GM18861 (cell line): ENCODE results near the gene COL21A1.

ENCODE experiments used
- ATAC-seq: cut with Tn5 transposase; IDR thresholded peaks from one replicate; pipeline ENCODE4 v1.9.1; 2021; ENCODE audit not compliant: unreplicated experiment

Gene COL21A1

DNA sequence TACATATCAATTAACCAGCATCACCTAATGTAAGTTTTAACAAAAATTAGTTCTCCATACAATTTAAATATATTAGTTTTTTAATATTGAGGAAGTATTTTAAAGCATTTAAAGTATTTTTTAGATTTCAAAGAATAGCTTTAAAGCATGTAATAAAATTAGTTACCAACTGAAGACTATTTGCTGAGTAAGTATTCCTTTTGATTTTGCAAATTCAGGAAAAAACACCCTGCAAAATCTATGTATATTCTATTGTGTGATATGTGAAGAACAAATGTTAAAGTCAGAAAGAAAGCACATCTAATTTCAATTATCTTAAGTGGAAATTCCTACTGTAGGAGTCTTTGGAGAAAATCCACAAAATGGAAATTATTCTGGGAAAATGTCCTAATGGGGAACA is 107.3 kb downstream of the COL21A1 start:
- no peak for ATAC-seq

DNA sequence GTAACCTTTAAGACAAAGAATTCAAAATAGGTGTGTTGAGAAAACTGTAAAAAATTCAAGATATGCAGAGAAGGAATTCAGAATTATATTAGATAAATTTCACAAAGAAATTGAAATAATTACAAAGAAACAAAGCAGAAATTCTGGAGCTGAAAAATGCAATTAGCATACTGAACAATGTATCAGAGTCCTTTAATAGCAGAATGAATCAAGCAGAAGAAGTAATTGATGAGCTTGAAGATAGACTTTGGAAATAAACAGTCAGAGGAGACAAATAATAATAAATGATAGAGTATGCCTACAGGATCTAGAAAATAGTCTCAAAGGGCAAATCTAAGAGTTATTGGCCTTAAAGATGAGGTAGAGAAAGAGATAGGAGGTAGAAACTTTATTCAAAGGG is 131.7 kb downstream of the COL21A1 start:
- ATAC-seq = no peak

DNA sequence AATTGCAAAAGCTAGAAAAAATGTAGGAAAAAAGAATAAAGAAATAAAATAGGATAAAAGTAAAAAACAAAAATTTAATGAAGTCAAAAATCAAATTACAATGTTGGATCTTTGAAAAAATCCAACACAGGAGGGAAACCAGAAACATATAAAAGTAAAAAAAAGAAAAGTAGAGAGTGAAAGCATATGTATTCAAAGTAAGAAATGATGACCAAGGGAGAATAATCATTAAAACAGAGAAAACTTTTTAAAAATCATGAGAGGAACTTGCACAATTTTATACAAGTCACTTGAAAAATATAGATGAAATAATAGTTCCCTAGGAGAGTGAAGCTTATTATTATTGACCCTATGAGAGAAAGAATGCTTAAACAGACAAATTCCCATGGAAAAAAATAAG is 138.2 kb downstream of the COL21A1 start:
- ATAC-seq = no peak

DNA sequence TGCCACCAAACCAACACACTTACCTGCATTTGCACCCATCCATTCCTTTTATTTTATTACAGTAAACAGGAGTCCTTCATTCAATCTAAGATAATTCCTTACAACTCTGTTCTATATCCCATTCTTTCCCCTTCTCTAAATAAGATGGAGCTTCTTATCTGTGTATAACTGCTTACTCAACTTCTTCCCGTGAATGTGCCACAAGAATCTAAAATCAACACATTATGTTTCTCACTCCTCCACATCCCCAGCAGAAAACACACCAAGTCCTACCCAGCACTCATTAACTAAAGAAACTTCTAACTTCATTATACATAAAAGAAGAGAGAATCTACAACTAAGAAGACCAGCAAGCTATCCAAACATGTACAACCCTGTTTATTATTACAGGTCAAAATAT is 141.1 kb downstream of the COL21A1 start:
- ATAC-seq = no peak

DNA sequence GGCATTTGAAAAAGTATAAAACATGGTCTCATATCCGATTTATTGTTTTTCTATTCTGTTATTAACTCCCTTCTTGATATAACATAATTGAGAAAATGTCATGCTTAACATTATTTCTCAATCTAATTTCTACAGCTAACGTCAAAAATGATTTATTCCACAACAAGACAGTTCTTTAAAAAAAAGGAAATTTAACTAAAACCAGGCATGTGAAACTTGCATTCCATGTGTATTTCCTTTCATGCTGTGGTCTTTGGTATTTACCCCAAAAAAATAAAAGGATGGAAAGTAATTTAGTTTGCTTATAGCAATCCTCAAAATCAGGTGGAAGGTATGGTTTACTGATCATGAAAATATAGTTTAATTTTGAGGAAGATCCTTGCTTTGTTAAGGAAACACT is 142.8 kb downstream of the COL21A1 start:
- no peak for ATAC-seq

DNA sequence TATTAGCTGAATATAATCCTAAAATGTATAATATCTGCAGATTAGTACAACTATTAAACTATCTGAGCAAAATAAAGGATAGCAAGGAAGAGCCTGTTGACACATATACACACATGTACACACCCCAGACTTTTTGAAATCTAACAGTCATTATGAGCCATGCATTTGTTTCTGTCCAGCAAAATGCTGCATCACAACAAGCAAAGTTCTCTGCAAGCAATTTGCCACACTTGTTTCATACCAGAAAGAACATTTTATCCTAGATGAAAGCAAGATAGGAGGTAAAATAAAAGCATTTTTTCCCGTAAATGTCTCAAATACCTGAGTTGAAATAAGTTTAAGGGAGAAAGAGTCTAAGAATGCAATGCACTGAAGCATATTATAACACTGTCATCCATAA is 145.2 kb downstream of the COL21A1 start:
- ATAC-seq = no peak

DNA sequence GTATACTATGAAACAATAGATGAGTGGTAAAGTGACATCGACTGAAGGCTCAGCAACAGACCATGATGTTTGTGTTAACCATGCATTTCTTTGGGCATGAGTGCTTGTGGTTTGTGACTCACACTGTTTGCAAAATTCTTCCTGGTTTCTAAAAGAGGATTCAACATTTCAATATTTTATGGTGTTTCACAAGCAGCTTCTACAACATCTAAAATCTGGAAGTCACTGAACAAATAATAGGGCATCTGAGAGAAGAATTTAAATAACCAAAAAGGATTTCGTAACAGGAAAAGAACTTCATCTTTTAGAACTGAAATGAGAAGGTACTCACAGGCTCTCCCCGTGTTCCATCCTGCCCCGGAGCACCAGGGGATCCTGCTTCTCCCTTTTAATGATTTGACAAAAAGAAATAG is 146.2 kb downstream of the COL21A1 start:
- no peak for ATAC-seq

DNA sequence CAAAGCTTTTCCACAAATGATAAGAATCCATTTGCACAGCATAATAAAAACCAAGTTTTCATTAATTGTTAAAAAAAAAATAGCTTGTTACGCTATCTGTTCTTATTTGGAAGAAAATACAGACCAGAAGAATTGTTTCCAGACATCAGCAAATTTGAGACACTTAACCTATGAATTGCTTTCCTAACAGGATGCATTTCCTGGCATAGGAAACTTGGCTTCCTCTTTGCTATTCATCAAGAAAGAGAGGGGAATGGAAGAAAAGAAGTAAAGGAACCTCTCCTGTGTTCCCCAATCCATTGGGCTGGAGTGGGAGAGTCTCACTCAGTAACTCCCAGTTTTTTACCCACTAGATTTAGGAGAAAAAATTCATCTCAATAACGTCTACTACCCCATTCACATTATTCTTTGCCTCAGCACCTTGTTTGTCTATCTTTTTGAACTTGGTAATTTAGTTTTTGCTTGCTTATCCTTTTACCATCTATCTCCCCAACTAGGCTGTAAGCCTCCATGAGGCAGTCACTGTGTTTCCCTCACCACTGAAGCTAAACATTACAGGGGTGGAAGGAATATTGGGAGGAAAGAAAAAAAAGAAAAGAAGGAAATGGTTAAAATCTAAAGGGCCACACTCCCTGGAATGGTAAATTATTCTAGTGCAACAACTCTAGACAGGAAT is 150.3 kb downstream of the COL21A1 start:
- no peak for ATAC-seq

DNA sequence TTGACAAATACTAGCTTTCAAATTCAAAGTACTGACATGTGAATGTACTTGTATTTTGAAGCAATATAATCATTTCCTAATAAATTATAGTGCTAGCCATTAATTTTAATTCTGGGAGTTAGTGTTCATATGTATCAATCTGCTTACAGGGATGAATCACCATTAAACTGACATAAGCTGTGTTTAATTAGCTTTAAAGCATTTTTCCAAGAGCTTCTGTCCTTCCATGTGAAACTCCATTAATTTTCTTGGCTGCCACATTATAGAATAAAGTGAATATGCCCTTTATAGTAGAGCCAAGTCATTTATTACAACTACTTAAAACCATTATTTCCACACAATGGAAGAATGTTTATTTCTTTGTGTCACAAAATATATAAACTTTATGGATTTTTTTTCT is 150.8 kb downstream of the COL21A1 start:
- ATAC-seq = no peak

DNA sequence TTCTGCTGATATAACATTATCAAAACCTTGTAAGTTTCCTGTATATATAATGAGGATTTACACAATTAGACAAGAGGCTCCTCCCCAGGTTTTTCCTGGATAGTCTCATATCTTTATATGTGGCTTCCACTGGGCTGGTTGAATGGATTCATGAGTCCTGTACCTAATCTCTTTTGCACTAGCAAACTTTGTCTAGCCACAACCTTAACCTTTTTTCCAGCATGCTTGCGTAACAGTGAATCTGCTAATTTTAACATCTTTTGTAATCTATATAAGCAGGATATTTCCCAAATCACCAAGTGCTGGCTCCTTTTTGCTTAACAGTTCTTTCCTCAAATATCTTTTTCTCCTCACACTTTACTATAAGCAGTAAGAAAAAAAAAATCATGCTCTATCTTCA is 153.6 kb downstream of the COL21A1 start:
- ATAC-seq = no peak

DNA sequence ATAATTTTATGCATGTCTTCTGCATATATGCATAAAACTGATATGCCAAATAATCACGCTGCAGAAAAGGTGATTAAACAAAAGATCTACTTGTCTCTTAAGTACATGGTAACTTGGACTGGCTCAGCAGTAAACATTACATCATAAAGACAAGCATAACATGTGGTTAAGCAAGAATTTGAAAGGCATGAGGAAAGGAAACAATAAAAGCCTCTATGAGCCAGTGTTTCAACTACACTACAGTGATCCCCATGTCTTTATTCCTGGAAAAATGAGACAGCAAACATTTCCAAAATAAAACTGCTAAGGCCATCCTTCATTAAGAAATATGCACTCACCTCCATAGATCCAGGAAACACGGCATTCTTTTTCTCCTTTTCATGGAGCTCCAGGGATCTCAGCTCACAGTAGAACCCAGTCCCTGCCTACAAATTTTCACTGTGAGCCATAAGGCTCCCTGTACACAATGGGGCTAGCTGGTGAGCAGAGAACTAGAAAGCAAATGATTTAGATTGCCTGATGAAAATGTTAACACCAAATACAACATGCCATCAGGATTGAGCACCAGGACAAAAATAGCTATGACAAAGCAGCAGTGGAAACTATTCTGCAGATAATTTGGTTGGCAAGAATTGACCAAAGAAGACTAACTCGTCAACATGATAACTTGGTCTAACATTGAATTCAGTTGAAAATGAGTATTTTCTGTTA is 156.1 kb downstream of the COL21A1 start:
- ATAC-seq = no peak

DNA sequence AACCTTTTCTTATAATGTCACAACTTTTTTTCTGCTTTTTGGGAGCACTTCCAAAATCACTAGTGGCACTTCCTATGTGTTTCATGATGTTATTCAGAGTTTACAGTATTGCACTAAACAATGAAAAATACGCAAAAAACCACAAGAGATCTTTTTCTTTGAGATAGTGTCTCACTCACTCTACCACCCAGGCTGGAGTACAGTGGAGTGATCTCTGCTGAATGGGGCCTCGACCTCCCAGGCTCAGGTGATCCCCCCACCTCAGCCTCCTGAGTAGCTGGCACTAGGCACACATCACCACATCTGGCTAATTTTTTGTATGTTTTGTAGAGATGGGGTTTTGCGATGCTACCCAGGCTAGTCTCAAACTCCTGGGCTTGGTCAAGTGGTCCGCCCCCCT is 158.7 kb downstream of the COL21A1 start:
- ATAC-seq = no peak

DNA sequence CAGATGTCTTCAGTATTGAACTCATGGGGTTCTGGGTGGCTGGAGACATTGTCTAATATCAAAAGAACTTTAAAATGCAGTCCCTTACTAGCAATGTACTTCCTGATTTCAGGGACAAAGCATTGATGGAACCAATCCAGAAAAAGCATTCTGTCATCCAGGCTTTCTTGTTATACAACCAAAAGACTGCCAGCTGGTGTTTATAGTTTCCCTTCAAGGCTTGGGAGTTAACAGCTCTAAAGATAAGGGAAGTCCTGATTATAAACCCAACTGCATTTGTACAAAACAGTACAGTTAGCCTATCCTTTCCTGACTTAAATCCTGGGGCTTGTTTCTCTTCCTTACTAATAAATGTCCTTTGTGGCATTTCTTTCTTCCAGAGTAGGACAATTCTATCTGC is 160.0 kb downstream of the COL21A1 start:
- ATAC-seq = no peak

DNA sequence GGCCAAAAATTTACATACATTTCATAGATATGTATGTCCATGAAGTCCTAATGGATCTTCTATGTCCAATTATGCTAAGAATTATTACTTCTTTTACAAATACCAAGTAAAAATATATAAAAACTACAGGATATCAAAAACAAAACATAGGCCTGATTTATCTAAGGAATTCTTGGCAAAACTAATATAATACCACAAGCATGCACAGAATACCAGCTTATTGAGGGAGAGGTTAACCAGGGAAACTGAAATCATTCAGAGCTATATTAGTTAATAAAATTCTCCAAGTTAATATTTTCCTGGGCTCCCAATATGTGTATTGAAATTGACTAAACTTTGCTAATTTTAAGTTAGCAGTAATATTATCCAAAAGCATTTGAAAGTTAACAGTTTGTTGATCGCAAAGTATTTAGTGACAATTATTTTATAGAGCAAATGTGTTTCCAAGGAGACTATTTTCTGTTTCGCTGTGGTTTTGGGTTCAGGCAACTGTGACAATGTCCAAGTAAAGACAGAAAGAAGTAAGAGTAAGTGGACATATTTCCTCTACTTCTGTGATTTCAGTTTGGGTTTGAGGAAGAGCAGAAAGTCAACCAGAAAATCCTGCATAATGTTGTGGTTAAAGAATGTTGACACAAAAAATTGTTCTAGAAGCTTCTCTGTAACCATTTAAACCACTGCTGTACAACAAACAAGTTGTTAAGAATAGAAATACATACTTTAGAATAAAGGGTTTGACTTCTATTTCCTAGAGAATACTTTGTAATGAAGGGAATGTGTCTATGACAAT is 167.4 kb downstream of the COL21A1 start:
- no peak for ATAC-seq

DNA sequence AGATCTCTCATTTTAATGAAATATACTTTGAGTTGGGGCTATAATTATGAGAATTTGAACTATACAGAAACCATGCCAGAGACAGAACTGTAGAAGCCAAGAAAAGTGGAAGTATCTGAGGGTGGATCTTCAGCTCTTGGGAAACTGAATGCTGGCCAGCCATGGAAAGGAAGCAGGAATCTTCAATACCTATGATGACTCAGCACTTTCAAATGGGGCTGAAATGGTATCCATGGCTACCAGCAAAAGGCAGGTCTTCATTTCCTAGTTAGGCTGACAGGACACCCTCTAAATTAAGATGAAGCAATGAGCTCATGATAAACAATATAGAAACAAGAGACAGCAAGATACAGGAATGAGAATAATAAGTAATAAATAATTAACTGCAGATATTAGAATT is 171.3 kb downstream of the COL21A1 start:
- ATAC-seq = no peak

DNA sequence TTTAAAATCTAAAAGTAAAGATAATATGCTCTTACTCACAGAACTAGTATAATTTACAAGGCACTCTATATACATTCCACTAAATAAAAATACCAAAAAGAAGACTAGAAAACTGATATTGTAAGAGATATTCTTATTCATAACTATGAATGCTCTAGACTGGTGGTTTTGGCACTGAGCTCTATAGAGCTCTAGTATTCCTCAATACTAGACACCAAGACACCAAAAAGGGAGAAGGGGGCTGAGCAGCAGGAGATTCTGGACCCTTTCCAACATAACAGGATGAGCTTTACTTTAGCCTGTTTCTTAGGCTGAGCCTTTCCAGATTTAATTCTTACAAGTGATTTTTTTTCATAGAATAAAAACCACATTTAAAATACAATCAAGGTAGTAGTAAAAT is 173.6 kb downstream of the COL21A1 start:
- no peak for ATAC-seq

DNA sequence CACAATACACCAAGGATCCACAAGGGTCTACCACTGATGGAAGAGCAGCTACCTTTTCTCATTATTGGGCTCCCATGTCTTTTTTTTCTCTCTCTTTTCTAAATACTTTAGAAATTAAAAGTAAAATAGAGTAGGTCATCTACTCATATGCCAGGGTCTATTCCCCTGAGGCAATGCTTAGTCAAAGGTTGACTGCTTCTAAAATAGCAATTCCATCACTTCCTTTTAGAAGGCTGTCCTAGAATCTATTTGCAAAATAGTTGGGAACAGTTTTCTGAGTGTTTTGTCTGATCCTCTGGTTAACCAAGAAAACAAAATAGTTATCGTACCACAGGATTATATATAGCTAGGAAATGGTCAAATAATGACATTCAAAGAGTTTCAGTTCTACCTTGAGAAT is 174.1 kb downstream of the COL21A1 start:
- ATAC-seq = no peak

DNA sequence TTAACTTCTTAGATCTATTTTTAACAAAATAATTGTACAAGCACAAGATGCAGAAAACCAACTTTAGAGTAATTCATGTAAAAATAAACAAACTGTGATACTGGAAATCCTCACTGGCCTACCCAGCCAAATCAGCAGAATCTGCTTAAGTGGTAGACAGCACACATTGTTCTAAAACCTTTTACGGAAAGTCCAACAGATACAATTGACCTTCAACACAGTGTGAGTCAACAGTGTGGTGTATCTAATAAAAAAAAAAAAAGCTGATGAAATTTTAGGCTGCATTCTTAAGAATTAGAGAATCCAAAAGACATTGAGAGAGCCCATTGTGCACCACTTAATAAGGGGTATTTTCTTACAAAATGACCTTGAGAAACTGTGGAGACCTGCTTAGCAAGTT is 174.5 kb downstream of the COL21A1 start:
- ATAC-seq = no peak

DNA sequence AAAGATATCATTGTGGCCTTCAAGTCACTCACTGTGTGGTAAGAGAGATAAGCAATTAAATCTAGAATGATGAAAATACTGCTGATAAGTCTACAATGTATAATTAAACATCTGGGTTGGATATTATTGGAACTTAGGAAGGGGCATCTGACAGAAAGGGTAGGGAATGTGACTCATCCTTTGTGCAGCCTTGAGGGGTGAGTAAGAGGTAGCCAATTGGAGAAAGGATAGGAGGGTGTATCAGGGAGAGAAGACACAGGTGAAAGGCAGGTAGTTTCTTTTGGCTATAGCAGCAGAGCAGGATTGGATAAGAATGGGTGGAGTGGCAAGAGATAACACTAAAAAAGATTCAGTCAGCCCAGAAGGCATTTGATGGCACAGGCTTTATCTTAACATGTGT is 182.0 kb downstream of the COL21A1 start:
- no peak for ATAC-seq

DNA sequence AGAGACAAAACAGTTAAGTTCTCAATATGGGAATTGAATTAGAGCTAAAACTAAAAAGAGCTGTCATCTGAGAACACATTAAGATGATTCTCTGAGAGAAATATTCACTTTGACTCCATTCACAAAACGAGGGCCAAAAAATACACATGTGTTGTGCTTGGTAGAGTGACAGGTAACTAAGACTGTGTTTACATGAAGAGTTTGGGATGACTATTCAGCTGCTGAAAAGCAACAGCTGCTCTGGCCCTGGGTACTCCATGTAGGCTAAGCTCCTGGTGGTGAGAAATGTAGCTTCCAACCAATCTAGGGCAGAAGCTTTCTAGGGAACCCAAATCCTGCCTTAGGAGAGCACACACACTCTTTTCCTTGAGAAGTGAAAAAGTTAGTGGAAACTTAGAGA is 184.5 kb downstream of the COL21A1 start:
- ATAC-seq = no peak

DNA sequence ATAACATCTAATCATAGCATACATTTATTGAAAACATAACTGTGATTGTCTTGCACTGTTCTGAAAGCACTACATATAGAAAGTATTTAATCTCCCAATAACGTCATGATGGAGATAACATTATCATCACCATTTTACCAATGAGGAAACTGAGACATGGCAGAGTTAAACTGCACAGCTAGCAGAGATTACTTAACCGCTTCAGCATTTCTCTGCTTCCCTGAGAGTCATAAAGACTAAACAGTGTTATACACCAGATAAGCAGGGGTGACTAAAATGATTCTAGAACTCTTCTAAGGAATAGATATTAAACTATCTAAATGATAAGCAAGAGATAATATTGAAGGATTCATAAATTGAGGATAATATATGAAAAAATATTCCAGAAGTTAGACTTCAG is 188.7 kb downstream of the COL21A1 start:
- no peak for ATAC-seq

DNA sequence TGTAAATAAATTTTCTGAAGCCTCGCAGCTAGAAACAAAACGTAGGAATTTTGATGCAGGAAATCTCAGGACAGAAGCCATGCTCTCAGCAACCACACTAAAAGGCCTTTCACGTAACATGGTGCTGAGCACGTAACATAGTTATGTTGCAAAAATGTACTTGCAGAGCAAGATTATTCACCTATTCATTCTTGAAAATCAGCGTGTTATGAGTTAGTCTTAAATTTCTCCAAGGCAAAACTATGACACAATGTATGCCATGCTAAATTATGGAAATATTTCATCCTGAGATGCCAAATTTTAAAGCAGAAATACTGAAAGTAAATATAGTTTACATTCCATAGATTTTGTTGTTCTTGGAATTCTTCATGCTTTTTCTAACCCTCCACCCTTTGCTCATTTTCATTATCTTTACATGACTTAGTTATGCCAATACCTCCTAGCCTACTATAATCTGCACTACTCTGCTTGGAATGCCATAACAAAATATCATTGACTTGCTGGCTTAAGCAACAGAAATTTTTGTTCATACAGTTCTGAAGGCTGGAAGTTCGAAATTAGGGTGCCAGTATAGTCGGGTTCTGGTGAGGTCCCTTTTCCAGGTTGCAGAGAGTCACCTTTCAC is 192.2 kb downstream of the COL21A1 start:
- ATAC-seq = no peak
